ENCODE data around the gene AMD1.
"Not testable (repeated sequence)": the region's sequence is repeated elsewhere in the genome, so short reads cannot be mapped to it uniquely, and the experiment has no call there.

AMD1 gene

GRCh38 chr6:110873981-110874879, at the start of gene AMD1:
Gene AMD1 (plus strand): TSS chr6:110874785. CDS start chr6:110875106, 321 bp downstream.
- DNase-seq (ENCODE audit: low read depth in 1 of 2, low spot score in 1 of 2): peak; percentile 86

- no peak for DNase-seq (ENCODE audit: low read depth in 1 of 2, low spot score in 1 of 2)
Observed at GRCh38 chr6:110826236-110827129, 48.1 kb upstream of the AMD1 start.

GRCh38 chr6:110828396-110828795, 46.2 kb upstream of the AMD1 start:
- DNase-seq (ENCODE audit: low read depth in 1 of 2, low spot score in 1 of 2): no peak

GRCh38 chr6:110831405-110831804, 43.2 kb upstream of the AMD1 start:
- no peak for DNase-seq (ENCODE audit: low read depth in 1 of 2, low spot score in 1 of 2)

GRCh38 chr6:110833831-110834230, 40.8 kb upstream of the AMD1 start:
- DNase-seq (ENCODE audit: low read depth in 1 of 2, low spot score in 1 of 2): no peak

- DNase-seq (ENCODE audit: low read depth in 1 of 2, low spot score in 1 of 2): not testable (repeated sequence)
Observed at GRCh38 chr6:110835751-110836150, 38.8 kb upstream of the AMD1 start.

GRCh38 chr6:110841266-110841665, 33.3 kb upstream of the AMD1 start:
- no peak for DNase-seq (ENCODE audit: low read depth in 1 of 2, low spot score in 1 of 2)

- DNase-seq (ENCODE audit: low read depth in 1 of 2, low spot score in 1 of 2): no peak
Observed at GRCh38 chr6:110849781-110850180, 24.8 kb upstream of the AMD1 start.

GRCh38 chr6:110852773-110853172, 21.8 kb upstream of the AMD1 start:
- no peak for DNase-seq (ENCODE audit: low read depth in 1 of 2, low spot score in 1 of 2)

- DNase-seq (ENCODE audit: low read depth in 1 of 2, low spot score in 1 of 2): no peak
Observed at GRCh38 chr6:110853754-110854477, 20.7 kb upstream of the AMD1 start.

- no peak for DNase-seq (ENCODE audit: low read depth in 1 of 2, low spot score in 1 of 2)
Observed at GRCh38 chr6:110856296-110856695, 18.3 kb upstream of the AMD1 start.

GRCh38 chr6:110858016-110858415, 16.6 kb upstream of the AMD1 start:
- DNase-seq (ENCODE audit: low read depth in 1 of 2, low spot score in 1 of 2): no peak

GRCh38 chr6:110858562-110859214, 15.9 kb upstream of the AMD1 start:
- DNase-seq (ENCODE audit: low read depth in 1 of 2, low spot score in 1 of 2): no peak

- DNase-seq (ENCODE audit: low read depth in 1 of 2, low spot score in 1 of 2): no peak
Observed at GRCh38 chr6:110859335-110859792, 15.2 kb upstream of the AMD1 start.

- no peak for DNase-seq (ENCODE audit: low read depth in 1 of 2, low spot score in 1 of 2)
Observed at GRCh38 chr6:110864824-110865223, 9.8 kb upstream of the AMD1 start.

GRCh38 chr6:110874880-110875547, 429 bp downstream of the AMD1 start:
- DNase-seq (ENCODE audit: low read depth in 1 of 2, low spot score in 1 of 2): peak; percentile 28 to 30

- DNase-seq (ENCODE audit: low read depth in 1 of 2, low spot score in 1 of 2): peak; percentile 48 to 60
Observed at GRCh38 chr6:110875548-110876169, 1.1 kb downstream of the AMD1 start.

- peak; percentile 16 to 39 for DNase-seq (ENCODE audit: low read depth in 1 of 2, low spot score in 1 of 2)
Observed at GRCh38 chr6:110876170-110876773, 1.7 kb downstream of the AMD1 start.

Data from stimulated activated CD4-positive, alpha-beta T cell treated with anti-CD3 and anti-CD28 coated beads, Interleukin-15, amount 100 ng/mL, for 1 hour (primary cell).